ENCODE measurements around the gene BAK1.

DNA sequence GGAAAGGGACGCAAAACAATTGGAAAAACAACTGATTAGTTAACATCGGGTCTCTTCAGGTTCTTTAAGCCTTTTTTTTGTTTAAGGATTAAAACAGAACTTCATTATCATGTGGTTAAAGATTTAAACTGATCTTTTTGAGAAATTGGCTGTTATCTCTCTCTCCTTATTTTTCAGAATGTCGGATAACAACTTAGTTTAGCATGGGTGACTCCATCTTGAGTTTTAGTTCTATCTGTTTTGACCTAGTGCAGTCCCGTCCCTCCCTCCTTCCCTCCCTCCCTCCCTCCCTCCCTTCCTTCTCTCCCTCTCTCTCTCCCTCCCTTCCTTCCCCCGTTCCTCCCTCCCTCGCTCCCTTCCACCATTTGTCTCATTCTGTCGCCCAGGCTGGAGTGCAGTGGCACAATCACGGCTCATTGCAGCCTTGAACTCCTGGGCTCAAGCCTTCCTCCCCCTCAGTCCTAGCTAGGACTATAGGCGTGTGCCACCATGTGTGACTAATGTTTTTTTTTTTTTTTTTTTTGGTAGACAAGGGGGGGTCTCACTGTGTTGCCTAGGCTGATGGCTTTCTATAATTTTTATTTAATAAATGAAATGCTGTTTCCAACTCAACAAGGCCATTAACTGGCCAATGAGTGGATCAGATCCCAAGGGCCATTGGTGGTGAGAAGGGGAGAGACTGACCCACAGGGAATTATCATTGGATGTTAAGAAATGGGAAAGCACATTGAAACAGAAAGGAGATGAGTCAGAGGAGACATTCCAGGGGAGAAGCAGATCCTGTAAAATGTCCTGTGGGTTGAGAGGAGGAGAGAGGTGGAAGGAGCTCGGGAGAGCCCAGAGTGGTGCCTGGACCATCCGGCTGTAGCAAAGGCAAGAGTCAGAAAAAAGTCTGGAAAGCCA, 13.6 kb downstream of the BAK1 start:
- TF ChIP-seq CTCF (IDR thresholded peaks at IDR 0.05; ENCODE audit: low read depth, low read length), result no peak
- TF ChIP-seq EZH2phosphoT487 (IDR thresholded peaks at IDR 0.05; ENCODE audit: low read depth), result no peak
